Activated CD4-positive, alpha-beta T cell treated with anti-CD3 and anti-CD28 coated beads for 24 hours (primary cell): Measurements from ENCODE around the gene MLIP.
"Not testable (repeated sequence)": the region's sequence is repeated elsewhere in the genome, so short reads cannot be mapped to it uniquely, and the experiment has no call there.

Experiments
- DNase-seq, 2 donors: peaks; one replicate each; pipeline ENCODE4 v3.0.0-alpha.2; 2020; ENCODE audit warnings: low read depth in 2 of 2

Gene MLIP

DNA sequence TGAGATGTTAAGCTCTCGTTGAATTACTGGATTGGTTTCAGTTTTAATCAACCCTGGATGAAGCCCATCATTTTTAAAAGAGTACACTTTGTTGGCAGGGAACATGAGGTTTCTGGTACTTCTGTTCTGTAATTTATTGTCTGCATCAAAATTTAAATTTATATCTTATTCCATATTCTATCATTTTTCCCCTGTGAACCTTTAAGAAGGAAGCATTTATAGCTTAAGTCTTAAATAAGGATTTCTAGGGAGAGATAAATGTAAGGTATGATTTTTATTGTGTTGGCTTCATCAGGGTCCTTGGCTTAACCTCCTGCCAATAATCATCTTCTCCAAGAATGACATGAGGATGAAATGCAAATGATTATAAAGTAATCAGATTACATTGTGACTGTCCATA, 40.6 kb downstream of the MLIP start:
- DNase-seq: no peak

GRCh38 chr6:54156650-54157250, 45.5 kb downstream of the MLIP start:
- DNase-seq: no peak

DNA sequence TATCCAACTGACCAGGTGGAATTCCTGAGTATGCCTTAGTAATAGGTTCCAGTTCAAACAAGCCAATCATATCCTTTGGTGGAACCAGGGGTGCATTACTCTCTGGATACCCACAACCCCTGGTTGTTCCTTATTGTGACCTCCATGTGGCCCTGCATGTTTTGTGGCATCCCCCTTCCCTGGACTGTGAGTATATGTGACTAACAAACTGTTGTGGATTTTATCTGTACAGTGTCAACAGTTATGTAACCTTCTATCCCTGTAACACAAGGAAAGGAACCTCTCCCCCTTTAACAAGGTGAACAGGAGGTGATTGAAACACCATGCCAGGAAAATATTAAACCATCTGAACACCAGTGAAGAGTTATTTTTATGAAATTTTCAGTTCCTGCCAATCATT, 46.2 kb downstream of the MLIP start:
- no peak for DNase-seq

GRCh38 chr6:54173089-54173488, 61.8 kb downstream of the MLIP start:
- DNase-seq: no peak

DNA sequence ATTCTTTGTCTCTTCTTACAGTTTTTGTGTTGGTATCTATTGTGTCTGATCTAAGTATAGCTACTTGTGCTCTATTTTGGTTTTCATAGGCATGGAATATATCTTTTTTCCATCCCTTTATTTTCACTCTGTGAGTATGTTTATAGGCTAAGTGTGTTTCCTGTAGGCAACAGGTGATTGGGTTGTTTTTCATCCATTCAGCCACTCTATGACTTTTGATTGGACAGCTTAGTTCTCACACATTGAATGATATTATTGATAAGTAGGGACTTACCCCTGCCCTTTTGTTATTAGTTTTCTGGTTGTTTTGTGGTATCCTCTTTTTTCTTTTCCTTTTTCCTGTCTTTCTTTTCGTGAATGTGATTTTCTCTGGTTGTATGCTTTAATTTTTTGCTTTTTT, 67.9 kb downstream of the MLIP start:
- DNase-seq: no peak

DNA sequence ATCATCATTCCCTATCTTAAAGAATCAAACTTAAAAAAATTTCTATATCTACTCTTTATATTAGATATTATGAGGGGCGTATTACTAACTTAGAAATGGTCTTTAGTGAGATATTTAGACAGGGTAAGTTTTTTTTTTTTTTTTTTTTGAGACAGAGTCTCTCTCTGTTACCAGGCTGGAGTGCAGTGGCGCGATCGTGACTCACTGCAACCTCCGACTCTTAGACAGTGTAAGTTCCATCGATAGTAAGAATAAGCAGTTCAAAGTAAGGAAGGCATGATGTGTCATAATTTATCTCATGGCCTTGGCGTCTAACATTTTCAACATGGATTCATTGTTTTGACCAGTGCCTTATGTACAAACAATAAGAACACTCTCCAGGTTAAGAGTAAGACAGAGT, 72.4 kb downstream of the MLIP start:
- DNase-seq: no peak

DNA sequence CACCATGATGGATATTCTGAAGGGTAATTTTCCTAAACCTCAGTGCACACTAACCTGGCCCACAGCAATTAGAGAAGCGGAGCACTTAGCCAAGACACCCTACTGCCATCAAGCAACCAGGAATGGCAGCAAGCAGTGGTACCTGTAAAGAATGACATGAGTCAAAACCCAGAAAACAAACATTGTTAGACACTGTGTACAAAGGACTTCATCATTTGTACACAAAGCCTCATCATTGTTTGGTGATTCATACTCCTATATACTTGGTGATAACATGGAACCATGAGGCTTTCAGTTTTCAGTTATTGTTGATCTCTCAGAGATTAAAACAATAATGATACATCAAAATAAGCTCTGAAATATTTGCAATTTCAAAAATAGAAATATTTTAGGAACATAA, 74.6 kb downstream of the MLIP start:
- no peak for DNase-seq

DNA sequence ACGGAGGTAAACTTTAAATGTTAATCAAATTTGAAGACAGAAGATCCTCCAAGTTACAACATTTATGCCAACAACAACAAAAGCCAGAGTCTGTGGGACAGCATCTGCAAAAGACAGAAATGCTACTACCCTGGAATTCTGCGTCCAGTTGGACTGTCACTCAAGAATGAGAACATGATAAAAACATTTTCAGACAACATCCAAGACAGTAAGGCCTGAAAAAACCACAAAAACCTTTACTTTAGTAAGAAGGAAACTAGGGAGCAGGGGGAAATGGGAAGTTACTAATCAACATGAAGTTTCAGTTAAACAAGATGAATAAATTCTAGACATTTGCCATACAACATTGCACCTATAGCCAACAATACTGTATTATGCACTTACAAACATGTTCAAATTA, 77.6 kb downstream of the MLIP start:
- no peak for DNase-seq

DNA sequence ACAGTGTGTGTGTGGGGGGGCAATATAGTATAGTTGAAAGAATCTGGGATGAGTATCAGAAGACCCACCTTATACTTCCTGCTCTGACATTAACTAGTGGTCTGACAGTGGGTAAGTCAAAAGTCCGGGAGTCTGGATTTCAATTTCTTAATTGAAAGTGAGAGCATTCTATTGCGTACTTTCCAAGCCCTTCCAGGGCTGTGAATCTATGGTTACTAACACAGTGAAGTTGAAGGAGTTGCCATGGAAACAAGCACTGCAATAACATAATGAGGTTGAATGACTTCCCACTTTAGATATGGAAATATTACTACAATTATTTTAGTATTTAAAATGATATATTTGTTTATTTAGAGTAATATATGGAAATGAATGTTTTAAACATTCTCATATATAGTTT, 80.2 kb downstream of the MLIP start:
- DNase-seq: no peak

DNA sequence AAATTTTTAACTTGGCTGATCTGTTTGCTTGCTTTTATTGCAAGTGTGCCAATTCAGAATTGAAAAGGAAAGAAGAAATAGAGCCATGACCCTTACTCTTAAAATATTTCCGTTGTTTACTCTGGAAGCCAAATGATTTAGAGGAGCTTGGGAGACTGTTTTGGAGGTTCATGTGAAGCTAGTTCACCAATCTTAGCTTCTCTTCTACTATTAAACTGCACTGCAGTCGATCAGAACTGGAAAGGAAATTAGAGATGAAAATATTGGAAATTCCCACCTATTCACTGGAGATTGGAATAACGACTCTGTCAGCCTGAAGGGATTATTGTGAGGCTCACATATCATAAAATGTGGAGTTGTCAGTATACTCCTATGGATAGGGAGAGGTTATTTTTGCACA, 81.8 kb downstream of the MLIP start:
- no peak for DNase-seq

- no peak for DNase-seq
Observed at GRCh38 chr6:54193560-54193959, 82.3 kb downstream of the MLIP start.

GRCh38 chr6:54194067-54194466, 82.8 kb downstream of the MLIP start:
- no peak for DNase-seq

GRCh38 chr6:54195637-54196036, 84.4 kb downstream of the MLIP start:
- no peak for DNase-seq

GRCh38 chr6:54196905-54197304, 85.7 kb downstream of the MLIP start:
- no peak for DNase-seq

GRCh38 chr6:54198134-54198533, 86.9 kb downstream of the MLIP start:
- DNase-seq: no peak

DNA sequence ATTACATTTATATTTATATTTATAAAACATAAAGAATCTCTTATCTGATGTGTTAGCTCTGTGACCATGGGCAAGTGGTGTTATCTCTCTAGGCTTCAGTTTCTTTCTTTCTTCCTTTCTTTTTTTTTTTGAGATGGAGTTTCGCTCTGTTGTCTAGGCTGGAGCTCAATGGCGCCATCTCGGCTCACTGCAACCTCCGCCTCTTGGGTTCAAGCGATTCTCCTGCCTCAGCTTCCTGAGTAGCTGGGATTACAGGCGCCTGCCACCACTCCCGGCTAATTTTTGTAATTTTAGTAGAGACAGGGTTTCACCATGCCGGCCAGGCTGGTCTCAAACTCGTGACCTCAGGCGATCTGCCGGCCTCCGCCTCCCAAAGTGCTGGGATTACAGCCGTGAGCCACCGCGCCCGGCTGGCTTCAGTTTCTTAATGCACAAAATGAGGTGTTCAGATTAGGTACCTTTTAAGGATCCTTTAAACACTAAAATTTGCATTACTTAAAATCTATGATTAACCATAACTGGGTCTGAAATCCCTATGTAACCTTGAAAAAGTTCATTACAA, 92.3 kb downstream of the MLIP start:
- not testable (repeated sequence) for DNase-seq

- DNase-seq: no peak
Observed at GRCh38 chr6:54204921-54205591, 93.8 kb downstream of the MLIP start.

GRCh38 chr6:54206510-54206909, 95.3 kb downstream of the MLIP start:
- DNase-seq: no peak

GRCh38 chr6:54209983-54210382, 98.7 kb downstream of the MLIP start:
- not testable (repeated sequence) for DNase-seq

GRCh38 chr6:54214286-54214685, 103.0 kb downstream of the MLIP start:
- no peak for DNase-seq

GRCh38 chr6:54216336-54216735, 105.1 kb downstream of the MLIP start:
- no peak for DNase-seq

DNA sequence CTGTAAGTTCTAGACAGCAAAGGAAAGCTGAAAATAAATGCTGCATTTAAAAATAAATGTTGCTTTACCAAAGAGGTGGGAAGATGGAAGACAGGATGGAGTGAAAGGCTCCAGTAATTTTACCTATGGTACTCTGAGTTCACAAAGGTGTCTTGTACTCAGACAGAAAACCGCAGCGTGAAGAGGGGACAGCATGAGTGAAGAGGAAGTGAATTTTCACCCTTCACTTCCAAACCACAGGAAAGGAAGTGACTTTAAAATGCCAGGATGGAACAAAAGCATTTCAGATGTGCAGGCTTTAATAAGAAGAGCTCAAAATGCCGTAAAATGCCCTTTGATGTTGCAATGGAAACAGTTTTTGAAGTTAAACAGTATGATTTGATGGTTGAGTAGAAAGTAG, 105.8 kb downstream of the MLIP start:
- no peak for DNase-seq

GRCh38 chr6:54222217-54222616, 111.0 kb downstream of the MLIP start:
- DNase-seq: no peak

DNA sequence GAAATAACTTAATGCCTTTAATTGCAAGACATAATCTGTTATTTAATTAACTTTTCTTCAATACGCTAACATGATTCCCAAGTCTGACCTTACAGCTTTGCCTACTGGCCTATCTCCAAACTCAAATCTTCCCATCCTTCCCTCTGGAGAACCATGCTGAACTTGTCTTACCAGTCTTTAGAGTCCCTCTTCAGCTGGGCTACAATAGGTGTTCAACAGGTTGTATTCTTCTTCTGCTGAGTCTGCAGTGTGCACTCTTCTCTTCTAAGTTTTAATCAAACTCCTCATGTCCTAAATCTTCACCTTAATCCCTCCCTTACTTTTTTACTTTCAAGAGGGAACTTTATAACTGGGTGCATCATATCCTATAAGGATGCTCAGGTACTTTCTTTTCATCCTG, 121.5 kb downstream of the MLIP start:
- no peak for DNase-seq
